Choroid plexus epithelial cell (primary cell): Measurements from ENCODE around the gene CMIP.
A peak's percentile ranks its signal among the peaks of the same experiment; 100 is the strongest.
"Not testable (repeated sequence)": the region's sequence is repeated elsewhere in the genome, so short reads cannot be mapped to it uniquely, and the experiment has no call there.

Source experiments
- DNase-seq: peaks from one replicate; pipeline ENCODE4 v3.0.0-alpha.2; 2010; ENCODE audit warnings: low read depth
- H3K4me3 ChIP-seq: 2 replicates; pipeline ENCODE4 v1.5.1; 2011; ENCODE audit warnings: low read depth, mild to moderate bottlenecking, control low read depth, low read length, moderate library complexity
- CTCF ChIP-seq: conservative IDR thresholded peaks from 2 replicates; pipeline ENCODE4 v1.5.1; 2011; ENCODE audit warnings: low read depth, mild to moderate bottlenecking, control low read depth, inconsistent platforms, low read length, moderate library complexity

Gene CMIP

DNA sequence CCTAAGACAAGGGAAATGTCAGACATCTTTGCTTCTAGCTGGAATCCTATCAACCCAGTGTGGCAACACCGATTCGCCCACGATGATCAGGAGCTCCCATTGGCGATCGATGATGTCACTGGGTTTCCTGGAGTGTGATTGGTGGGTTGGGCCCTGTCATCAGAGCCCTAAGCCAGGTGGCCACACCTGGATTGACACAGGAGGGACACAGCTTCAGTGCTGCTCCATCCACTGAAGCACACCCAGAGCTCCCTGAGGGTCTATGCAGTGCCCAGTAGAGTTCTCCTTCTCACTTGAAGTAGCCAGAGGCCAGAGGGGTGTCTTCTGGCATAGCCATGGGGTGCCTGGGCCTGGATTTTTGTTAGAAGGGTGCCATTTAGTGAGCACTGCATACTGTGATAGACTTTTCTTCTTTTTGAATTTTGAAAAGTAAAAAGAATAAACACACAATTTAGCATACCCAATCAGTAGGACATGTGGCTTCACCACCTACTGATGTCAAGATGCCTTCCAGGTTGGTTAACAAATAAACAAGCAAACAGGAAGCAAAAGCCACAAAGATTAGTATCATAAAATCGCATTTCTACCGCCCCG lies 77.6 kb downstream of the CMIP start:
- no peak overlapping the region for H3K4me3 ChIP-seq
- no peak for TF ChIP-seq CTCF
- no peak for DNase-seq

GRCh38 chr16:81522851-81523250 lies 78.2 kb downstream of the CMIP start:
- H3K4me3 ChIP-seq, DNase-seq: not testable (repeated sequence)

DNA sequence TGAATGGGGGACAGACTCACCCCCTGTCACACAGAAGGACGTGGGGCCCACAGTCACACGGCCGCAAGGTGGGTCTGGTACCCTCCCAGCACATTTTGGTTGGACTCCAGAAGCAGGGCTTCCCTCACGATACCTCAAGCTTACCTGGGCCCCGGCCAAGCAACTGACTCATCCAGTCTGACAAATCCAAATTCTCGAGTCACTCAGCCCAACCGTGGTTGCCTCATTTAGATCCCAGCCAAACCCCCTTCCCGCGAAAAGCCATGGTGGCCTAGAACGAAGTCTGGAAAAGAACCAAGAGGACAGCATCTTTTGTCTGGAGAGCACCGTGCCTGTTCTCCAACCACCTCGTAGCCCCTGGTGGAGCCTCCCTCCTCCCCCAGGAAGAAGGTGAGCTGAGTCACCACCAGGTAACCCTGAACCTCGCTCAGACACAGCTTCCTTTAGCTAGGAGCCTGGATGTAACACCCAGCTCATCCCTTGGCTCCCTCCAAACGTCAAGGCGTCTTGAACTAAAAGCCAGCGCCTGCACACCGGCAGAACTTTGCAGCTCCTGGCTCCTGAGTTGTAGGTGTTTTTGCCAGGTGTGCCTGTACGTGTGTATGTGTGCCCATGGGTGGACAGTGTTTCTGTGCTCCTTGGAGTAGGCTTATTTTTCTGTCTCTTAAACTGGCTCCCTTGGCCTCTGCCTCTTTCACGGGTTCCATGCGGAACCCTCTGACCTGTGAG lies 78.9 kb downstream of the CMIP start:
- TF ChIP-seq CTCF = no peak
- DNase-seq = peak; percentile 49
- H3K4me3 ChIP-seq = no peak overlapping the region

DNA sequence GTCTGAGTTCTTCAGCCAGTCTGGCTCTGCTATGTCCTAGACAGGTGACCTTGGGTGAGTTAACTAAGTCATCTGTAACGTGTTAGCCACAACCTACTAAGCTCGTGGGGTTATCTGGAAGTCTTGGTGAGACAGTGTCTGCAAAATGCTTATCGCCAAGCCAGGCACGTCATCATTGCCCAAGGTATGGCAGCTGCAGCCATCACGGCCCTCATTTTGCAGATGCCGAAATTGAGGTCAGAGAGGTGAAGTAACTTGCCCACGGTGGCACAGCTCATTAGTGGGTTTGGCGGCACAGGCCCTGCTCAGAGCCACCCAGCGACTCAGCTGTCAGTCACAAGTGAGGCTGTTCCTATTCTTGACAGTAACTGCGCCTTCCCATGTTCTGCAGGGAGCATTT lies 79.8 kb downstream of the CMIP start:
- no peak for DNase-seq
- no peak overlapping the region for H3K4me3 ChIP-seq
- TF ChIP-seq CTCF = no peak

- not testable (repeated sequence) for H3K4me3 ChIP-seq, DNase-seq
Observed at GRCh38 chr16:81524885-81525284, 80.3 kb downstream of the CMIP start.

DNA sequence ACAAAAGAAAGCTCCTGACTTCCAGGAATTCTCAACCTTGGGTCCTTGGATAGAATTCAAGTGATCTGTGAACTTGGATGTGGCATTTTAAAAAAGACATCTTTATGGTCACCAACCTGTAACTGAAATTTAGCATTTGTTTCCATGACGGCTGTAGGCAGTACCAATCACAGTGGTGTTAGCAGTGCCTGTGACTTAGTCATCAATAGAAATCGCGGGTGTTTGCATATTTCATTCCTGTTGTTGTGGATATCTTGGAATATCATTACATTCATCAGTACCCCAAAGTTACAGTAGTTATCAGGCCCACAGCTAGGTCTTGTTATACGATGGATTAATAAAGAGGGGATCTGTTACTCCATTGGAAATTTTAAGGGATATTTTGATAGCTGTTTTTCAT lies 81.6 kb downstream of the CMIP start:
- no peak for TF ChIP-seq CTCF
- no peak for DNase-seq
- H3K4me3 ChIP-seq = no peak overlapping the region

GRCh38 chr16:81526935-81527334 lies 82.3 kb downstream of the CMIP start:
- DNase-seq = peak; percentile 91
- no peak for TF ChIP-seq CTCF
- H3K4me3 ChIP-seq = no peak overlapping the region

- no peak overlapping the region for H3K4me3 ChIP-seq
- TF ChIP-seq CTCF = no peak
- no peak for DNase-seq
Observed at GRCh38 chr16:81527477-81528178, 83.0 kb downstream of the CMIP start.
